ENCODE measurements around the gene SLC22A23.
"Not testable (repeated sequence)": the region's sequence is repeated elsewhere in the genome, so short reads cannot be mapped to it uniquely, and the experiment has no call there.

Gene SLC22A23

DNA sequence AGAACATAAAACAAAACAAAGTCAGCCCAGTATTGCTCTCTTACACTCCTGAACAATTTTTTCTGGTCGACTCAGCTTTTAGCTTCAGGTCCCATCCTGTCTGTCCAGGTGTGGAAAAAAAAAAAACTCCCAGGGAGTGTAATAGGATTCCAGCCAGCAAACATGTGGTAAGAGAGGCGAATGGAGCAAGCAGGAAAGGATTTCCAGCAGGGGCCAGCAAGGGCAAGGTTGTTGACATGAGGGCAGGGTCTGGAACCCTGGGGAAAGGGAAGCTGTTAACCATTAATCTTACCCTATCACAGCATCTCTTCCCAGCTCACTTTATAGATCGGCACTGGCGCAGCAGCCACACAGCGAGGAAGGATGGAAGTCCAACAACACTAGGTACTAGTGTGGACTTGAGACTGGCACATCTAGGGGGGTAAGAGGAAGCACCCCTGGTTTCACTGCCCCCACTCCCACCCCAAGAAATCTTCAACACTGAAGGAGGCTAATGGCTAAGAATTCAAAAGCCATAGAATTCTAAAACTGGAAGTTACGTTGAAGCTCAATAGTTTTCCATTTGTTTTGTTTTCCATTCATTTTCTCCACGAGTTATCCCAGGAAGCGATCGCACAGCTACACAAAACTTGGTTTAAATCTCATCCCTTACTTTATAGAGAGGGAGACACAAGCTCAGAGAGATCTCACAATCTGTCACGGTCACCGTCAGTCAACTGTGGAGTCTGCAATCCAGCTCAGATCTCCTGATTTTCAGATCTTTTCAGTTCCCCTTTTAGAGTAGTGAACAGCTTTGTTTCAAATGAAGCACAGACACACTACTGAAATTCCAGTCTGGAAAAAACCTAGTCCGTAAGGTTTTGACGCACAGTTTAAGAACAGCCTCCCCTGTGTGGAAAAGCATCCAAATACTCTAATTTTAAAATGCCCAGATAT is 53.3 kb downstream of the SLC22A23 start:
- no peak for DNase-seq (ENCODE audit: low read depth)

DNA sequence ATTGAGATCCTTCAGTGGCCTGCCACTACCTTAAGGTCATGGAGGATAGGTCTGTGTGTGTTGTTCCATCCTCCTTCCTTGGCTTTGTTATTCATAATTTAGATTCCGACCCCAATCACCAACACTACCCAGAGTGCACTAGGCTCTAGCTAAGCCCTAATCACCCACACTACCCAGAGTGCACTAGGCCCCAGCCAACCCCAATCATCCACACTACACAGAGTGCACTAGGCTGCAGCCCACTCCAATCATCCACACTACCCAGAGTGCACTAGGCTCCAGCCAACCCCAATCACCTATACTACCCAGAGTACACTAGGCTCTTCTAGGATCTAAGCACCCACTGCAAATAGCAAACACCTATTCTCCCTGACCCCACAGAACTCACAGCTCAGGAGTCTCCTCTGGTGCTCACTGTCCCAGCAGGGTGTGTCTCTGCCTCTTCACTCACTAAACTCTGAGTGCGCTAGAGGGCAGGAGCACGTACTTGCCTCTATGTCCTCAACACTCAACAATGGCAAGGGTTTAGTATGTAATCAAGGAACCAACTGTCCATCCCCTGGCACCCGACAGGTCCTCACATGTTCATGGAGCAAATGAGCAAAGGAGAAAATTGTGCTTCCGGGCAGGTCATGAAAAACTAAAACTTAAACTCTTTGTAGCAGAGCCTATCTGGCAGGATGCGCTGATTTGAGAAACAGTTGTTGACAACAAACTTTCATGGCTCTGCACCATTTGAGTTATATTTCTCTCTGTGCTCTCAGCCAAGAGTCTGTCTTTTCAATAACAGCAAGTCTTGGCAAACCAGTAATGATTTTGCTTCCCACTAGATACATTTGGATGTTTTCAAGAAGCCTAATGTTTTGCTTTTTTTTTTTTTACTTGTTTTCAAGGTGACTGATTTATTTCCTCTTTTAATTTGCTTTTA is 54.3 kb downstream of the SLC22A23 start:
- no peak for DNase-seq (ENCODE audit: low read depth)

DNA sequence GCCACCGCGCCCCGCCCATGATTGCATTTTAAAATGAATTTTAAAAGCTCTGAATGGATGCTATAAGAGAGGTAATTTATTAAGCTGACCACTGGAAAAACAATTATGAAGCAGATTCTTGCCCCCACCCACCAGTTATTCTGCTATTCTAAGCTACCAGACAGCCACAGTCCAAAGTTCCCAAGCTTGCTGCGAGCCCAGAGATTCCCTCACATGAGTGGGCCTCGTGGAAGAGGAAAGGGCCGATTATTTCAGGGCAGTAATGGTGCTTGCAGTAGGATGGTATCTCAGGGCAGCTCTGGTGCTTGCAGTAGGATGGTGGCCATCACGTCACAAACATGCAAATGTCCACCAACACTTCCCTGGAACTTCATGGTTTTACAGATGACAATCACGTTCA is 56.7 kb downstream of the SLC22A23 start:
- no peak for DNase-seq (ENCODE audit: low read depth)

DNA sequence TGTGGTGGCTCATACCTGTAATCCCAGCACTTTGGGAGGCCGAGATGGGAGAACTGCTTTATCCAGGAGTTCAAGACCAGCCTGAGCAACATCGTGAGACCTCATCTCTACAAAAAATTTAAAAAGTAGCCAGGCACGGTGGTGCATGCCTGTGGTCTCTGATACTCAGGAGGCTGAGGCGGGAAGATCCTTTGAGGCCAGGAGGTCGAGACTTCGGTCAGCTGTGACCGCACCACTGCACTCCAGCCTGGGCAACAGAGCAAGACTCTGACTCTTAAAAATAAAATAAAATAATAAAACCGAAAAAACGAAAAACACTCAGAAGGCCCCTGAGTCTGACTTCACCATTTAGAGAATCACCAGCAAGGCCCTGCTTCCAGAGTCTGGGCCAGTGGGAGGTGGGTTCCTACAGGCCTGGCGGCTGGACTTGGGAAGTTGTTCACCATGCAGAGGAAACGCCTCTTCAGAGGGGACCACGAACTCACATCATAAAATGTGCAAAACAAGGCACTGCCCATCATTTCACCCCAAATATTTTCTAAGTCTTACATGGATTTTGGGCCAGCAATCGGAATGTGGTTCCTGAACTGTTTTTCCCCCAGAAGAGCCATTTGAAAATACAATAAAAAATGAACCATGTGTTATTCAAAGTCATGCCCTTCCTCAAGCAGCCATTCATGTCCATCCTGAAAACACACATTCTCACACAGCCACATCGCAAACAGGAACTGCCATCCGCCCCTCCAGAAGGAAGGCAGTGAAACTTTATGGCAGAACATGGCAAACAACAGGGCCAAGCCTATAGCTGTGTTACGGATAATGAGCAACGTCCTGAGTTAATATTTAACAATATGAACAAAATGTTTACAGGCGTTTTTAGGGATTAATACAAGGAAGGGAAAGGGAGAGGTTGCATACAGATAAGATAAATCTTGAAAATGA is 57.8 kb downstream of the SLC22A23 start:
- DNase-seq (ENCODE audit: low read depth): no peak

DNA sequence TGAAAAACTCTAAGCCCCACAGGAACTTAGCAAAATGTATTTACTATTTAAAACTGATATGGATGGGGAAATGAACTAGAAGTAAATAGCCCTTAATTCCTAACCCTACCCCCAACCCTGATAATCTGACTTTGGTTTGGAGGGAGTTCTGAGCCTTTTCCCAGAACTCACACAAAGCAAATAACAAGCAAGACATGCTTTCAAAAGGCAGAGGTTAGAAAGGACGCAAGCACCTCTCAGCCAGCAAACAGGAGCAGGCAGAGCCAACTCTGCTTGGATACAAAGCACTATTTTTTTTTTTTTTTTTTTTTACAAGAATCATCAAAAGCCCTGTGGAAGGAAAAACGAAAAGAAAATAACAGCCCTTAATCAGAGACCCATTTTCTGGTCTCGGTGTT is 58.7 kb downstream of the SLC22A23 start:
- DNase-seq (ENCODE audit: low read depth): no peak

DNA sequence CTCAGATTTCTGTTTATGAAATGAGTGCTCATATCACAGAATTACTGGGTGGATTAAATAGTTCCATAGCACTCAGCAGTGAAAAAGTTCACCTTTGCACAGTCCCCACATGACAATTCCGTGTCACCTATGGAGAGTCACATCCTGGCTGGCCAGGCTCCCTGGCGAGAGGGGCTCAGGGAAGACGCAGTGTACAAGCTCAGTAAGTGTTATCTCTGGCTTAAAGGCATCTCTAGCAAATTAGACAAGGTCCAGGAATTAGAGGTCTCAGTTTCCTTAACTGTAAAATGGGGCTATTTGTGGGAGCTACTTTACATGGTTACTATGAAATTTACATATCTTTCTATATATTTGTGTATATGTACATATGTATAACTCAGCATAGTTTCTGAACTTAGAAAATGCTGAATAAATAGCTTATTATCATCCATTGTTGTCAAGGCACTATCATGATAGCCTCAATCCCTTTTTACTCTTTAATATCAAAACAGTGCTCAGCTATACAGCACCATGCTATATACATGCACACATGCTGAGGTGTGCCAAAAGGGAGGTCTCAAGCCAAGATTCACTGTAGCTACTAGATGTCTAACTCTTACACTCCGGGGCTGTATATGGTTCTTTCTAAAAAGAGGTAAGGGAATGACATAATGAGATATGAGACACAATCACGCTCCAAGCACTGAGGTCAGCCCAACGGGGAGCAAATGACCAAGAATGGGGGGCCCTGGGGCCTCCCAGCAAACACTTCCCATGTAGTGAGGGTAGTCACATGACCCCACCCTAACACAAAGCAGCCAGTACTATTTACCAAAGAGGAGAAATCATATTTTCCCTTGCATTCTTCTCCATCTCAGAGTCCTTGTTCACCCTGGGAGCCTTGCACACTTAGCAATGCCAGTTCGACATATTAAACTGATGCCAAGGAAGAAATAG is 59.4 kb downstream of the SLC22A23 start:
- DNase-seq (ENCODE audit: low read depth): no peak

DNA sequence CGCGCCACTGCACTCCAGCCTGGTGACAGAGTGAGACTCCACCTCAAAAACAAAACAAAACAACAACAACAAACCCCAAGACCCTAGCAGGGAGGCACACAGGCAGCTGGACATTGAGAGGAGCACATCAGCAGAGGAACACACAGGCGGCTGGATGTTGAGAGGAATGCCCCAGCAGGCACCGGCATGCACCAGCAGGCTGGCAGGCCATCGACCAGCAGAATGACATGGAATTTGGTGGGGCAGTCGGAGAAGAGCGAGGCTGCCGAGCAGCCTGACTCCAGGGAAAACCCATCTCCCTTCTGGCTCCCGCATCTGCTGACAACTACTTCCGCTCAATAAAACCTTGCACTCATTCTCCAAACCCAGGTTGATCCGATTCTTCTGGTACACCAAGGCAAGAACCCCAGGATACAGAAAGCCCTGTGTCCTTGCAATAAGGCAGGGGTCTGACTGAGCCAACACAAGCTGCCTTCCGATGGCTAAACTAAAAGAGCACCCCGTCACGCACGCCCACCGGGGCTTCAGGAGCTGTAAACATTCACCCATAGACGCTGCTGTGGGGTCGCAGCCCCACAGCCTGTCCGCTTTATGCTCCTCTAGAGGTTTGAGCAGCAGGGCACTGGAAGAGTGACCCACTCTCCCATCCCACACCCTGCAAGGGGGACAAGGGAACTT is 60.2 kb downstream of the SLC22A23 start:
- no peak for DNase-seq (ENCODE audit: low read depth)

DNA sequence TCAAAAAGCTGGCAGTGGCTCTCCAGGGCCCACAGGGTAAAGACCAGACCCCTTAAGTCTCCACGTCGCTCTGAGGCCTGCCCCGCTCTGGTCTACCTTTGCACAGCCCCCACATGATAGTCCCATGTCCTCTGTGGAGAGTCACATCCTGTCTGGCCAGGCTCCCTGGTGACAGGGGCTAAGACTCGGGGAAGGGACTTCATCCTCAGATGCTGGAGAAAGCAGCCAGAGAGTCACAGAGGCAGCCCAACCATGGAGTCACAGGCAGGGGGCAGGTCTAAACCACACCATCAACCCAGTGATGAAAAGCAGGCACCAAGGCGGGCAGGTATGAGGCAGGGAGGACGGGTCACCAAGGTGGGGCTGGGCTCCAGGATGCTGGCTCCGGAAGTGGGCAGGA is 62.2 kb downstream of the SLC22A23 start:
- no peak for DNase-seq (ENCODE audit: low read depth)

DNA sequence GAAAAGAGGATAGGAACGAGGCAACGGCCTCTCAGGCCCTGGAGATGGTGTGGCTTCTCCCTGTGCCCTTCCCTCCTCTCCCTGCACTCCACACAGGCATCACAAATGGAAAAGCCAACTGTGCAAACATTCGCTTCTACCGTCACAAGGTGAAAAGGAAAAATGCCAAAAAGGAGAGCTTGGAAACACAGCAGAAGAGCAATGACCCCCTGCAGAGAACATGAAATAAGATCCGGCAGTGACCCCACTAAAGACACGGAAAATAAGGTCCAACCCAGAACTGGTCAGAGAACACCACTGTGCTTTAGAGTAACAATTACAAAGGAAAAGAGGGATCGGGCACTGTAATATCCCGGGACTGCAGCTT is 63.0 kb downstream of the SLC22A23 start:
- DNase-seq (ENCODE audit: low read depth): no peak

DNA sequence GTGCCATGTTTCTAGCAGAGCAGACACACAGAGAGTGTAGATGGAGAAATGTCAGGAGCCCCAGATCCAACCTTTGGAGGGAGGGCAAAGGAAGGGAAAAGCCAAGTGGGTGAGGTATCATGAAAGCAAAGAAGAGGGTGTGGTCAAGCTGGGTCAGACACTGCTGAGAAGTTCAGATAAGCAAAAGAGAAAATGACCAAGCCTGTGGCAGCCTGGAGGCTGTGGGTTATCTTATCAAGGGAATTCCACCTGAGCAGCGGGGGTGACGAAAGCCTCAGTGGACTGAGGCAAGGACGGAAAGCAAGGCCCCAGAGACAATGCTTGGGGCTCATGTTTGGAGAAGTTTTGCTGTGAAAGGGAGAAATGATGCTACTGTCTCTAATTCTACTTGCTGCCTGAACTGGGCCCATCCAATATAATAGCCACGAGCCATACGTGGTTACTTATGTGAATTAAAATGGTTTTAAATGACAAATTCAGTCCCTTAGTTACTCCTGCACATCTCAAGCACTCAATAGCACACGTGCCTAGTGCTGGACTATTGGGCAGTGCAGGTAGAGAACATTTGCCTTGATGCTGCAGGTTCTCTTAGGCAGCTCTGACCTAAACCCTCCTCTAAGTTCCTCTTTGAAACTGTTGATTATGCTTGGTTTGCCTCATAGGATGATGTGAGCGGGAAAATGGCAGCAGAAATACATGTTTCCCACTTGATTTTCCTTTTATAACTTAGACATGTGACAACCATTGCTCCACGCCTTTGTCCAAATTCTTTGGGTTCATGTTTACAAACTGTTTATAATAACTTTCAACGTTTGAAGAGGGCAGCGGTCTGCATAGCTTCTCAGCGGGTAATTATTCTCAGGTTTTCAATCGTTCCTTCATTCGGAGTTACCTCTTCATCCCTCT is 63.7 kb downstream of the SLC22A23 start:
- no peak for DNase-seq (ENCODE audit: low read depth)

DNA sequence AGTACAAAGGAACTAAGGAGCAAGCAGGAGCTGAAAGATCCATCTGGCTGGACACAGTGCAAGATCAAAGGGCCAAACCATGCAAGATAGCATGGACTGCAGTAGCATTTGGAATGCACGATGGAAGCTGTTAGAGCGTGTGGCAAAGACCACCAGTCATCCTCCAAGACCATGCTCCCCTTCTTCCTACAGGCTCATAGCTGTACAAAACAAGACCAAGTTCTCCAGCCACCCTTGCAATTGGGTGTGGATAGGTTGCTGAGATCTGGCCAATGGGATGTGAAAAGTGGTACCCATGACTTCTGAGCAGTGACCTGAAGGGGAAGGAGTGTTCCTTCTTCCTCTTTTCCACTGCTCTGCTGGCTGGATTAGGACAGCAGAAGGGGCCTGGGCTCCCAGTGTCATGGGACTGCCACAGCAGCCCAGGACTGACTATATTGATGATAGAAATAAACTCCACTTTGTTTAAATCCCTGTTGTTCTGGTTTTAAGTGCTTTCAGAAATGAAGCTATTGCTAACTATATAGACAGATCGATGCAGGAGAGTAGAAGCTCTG is 64.9 kb downstream of the SLC22A23 start:
- no peak for DNase-seq (ENCODE audit: low read depth)

DNA sequence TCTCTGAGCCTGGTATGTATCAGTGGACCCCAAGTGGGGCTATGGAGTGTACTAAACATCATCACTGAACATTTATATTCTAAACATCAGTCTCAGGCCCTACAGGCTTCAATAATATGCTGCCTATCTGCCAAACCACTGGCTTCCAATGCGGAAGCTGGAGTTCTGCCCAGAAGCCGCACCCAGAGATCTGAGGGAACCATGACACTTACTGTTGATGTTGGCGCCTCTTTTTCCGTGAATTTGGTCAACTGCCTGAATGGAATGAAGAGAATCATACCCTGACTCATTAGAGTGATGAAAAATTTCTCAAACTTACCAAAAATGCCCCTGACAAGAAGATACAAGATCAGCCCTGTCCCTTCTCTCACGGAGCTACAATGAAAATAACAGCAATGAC is 66.2 kb downstream of the SLC22A23 start:
- DNase-seq (ENCODE audit: low read depth): no peak

DNA sequence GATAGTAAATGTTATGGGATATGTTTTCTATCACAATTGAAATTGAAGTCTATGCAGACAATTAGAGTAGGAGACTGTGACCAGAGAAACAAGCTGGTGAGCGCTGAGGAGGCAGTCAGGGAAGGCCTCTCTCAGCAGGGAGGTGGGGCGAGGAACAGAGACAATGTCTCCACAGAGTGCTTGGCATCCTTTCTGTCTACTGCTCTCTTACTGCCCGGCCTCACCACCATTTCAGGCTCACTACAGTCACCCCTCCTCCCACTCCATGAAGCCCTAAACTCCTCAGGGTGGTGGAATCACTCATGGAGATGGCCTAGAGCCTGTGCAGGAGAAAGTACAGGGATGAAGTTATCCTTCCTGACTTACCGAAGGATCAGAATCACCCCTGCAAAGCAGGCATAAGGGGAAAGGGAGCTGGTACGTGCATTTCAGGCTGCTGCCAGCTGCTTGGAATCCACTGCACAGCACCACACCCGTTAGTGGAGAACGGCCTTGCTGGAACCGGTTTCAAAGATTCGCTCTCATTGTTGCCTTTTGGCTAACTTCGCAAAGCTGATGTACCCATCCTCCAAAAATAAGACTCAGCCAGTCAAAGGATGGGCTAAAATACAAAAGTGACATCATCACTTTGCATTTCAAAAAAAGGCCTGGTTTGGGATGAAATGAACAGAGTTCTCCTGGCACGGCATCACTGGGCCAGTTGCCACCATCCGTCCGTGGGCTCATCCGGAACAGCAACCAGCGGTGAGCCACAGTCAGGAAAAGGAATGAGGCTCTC is 67.3 kb downstream of the SLC22A23 start:
- no peak for DNase-seq (ENCODE audit: low read depth)

DNA sequence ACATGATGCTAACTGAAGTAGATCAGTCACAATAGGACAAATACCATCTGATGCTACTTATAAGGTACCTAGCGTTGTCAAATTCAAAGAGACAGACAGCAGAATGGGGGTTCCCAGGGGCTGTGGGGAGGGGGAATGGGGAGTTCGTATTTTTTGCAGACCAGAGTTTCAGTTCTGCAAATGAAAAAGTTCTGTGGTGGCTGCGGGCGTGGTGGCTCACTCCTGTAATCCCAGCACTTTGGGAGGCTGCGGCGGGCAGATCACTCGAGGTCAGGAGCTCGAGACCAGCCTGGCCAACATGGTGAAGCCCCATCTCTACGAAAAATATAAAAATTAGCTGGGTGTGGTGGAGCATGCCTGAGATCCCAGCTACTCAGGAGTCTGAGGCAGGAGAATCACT is 68.1 kb downstream of the SLC22A23 start:
- DNase-seq (ENCODE audit: low read depth): no peak

DNA sequence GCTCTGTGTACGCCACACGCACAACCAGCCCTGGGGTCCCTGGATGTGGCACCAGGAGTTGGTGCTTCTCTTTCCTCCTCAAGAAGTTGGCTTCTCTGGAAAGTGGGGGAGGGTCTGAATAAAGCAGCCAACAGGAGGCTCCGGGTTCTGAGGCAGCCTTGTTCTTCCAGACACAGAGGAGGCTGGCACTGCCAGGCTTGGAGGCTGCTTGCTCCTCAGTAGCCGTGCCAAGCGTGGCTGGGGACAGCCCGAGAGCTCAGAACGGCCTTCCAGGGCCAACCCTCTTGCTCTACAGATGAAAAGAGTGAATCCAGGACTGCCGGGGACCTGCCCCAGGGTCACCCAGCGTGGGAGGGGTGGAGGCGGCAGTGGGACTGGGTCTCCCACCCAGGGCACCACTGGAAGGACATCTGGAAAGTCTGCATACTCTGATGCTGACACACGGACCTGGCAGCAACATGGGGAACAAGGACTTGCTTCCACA is 70.4 kb downstream of the SLC22A23 start:
- no peak for DNase-seq (ENCODE audit: low read depth)

DNA sequence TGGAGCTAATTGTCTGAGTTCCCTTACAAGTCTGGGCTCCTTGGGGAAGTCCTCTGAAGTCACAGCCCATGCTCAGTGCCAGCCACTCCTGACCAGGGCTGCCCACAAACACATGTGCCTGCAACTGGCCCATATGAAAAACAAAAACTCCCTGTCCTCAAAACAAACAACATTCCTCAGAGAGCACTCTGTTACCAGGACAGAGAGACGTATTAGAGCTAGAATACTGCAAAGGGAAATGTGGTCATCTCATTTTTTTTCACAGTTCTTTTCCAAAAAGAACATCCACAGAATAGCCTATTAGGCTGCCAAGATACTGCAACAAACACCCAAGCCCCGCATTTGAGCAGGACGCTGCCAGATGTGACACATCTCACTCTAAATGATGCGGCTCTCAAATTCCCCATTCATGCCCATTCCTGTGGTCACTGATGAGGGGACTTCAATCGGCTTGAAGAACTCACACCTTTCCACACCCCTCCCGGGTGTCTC is 71.1 kb downstream of the SLC22A23 start:
- no peak for DNase-seq (ENCODE audit: low read depth)

DNA sequence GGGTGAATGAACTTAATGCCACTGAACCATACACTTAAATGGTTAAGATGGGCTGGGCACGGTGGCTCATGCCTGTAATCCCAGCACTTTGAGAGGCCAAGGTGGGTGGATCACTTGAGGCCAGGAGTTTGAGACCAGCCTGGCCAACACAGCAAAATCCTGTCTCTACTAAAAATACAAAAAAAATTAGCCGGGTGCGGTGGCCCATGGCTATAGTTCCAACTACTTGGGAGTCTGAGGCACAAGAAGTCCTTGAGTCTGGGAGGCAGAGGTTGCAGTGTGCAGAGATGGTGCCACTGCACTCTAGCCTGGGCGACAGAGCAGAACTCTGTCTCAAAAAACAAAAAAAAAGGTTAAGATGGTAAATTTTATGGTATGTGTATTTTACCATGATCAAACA is 71.7 kb downstream of the SLC22A23 start:
- DNase-seq (ENCODE audit: low read depth): not testable (repeated sequence)
